BLaER1 treated with 17β-estradiol and CSF1 and Interleukin-3, amounts not matched to agents 10 nM and 100 nM (cell line): ENCODE results near the gene ASMT.
A peak's percentile ranks its signal among the peaks of the same experiment; 100 is the strongest.
"Not testable (repeated sequence)": the region's sequence is repeated elsewhere in the genome, so short reads cannot be mapped to it uniquely, and the experiment has no call there.

Source experiments
- H3K27ac ChIP-seq, 11 experiments: shearing (Covaris generic); formaldehyde crosslinking; 2 replicates each; pipeline ENCODE4 v1.8.1; 2022
- H3K27me3 ChIP-seq, 11 experiments: shearing (Covaris generic); formaldehyde crosslinking; 2 replicates each; pipeline ENCODE4 v1.8.1; 2022
- H3K36me3 ChIP-seq, 11 experiments: shearing (Covaris generic); formaldehyde crosslinking; 2 replicates each; pipeline ENCODE4 v1.8.1; 2022
- H3K4me1 ChIP-seq, 10 experiments: shearing (Covaris generic); formaldehyde crosslinking; 2 replicates each; pipeline ENCODE4 v1.8.1; 2022
- H3K4me2 ChIP-seq, 11 experiments: shearing (Covaris generic); formaldehyde crosslinking; 2 replicates each; pipeline ENCODE4 v1.8.1; 2022
- H3K4me3 ChIP-seq, 10 experiments: shearing (Covaris generic); formaldehyde crosslinking; 2 replicates each; pipeline ENCODE4 v1.8.1; 2022
- H3K9ac ChIP-seq, 11 experiments: shearing (Covaris generic); formaldehyde crosslinking; 2 replicates each; pipeline ENCODE4 v1.8.1; 2022
- H3K9me3 ChIP-seq, 11 experiments: shearing (Covaris generic); formaldehyde crosslinking; replicated peaks in 1 of 11; 2 replicates each; pipeline ENCODE4 v1.8.1; 2022
- H4K20me1 ChIP-seq, 11 experiments: shearing (Covaris generic); formaldehyde crosslinking; 2 replicates each; pipeline ENCODE4 v1.8.1; 2022
- Cebpa-rat ChIP-seq, 11 experiments: shearing (Covaris generic); IDR thresholded peaks; 2 replicates each; pipeline ENCODE4 v1.8.1; 2022

Gene ASMT

DNA sequence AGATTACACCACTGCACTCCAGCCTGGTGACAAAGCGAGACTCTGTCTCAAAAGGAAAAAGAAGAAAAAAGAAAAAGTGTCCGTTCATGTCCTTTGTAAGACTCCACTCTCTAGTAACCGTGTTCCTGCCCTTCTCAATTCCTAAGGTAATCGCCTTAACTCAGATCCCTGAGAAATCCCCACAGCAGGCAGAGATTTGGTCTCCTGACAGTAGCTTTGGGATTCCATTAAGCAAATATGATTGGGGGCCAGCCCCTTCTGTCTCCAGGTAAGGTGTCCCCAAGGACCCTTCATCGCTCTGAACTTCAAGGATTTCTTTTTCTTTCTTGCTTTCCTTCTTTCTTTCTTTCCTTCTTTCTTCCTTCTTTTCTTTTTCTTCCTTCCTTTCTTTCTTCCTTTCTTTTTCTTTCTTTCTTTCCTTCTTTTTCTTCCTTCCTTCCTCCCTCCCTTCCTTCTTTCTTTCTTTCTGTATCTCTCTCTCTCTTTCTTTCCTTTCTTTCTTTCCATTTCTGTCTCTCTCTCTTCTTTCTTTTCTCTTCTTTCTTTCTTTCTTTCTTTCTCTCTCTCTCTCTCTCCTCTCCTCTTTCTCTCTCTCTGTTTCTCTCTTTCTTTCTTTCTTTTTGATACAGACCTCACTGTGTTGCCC lies 2.1 kb upstream of the ASMT start:
- Histone ChIP-seq H3K4me2 (no peak overlapping the region), H3K4me1 (peaks cover 11 to 31% (median 24%) of the 10 kb centered on the region in 10 experiments; a peak in 19 of 20 replicates), H4K20me1 (no peaks in the 10 kb centered on the region), H3K9me3 (peaks cover 0 to 5% (median 0%) of the 10 kb centered on the region in 11 experiments; a peak in 2 of 22 replicates), H3K4me3 (no peak overlapping the region), H3K27ac (no peak overlapping the region), H3K27me3 (peaks cover 0 to 6% (median 0%) of the 10 kb centered on the region in 11 experiments; a peak in 4 of 22 replicates), H3K9ac (no peak overlapping the region), H3K36me3 (no peaks in the 10 kb centered on the region)
- TF ChIP-seq Cebpa-rat (IDR thresholded peaks at IDR 0.05), result no peak

DNA sequence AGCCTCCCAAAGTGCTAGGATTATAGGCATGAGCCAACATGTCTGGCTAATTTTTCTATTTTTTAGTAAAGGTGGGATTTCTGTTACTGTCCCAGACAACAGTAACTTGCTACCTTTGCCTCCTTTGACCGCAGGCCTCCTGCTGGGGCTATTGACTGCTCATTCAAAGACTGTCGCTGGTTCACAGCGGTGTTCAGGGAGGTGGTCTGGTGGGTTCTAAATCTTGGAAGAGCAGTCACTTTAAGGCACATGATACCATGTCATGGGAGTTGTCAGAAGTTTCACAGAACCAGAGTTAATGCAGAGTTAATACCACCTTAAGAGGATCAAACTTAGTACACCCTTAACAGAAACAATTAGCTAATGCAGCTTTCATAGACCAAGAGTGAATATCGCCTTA lies 3.8 kb downstream of the ASMT start:
- H3K4me3 ChIP-seq, result no peak overlapping the region
- H3K9me3 ChIP-seq, result peaks cover 0 to 19% (median 0%) of the 10 kb centered on the region in 11 experiments; a peak in 11 of 22 replicates
- no peak overlapping the region for H3K4me2 ChIP-seq
- H3K36me3 ChIP-seq, result no peaks in the 10 kb centered on the region
- no peak overlapping the region for H3K27ac ChIP-seq
- peaks cover 10 to 29% (median 20%) of the 10 kb centered on the region in 11 experiments; a peak in 21 of 22 replicates for H3K27me3 ChIP-seq
- H3K4me1 ChIP-seq, result peaks cover 9 to 38% (median 28%) of the 10 kb centered on the region in 10 experiments; a peak in 19 of 20 replicates
- peaks cover 0 to 4% (median 0%) of the 10 kb centered on the region in 11 experiments; a peak in 1 of 22 replicates for H4K20me1 ChIP-seq
- no peak for TF ChIP-seq Cebpa-rat (IDR thresholded peaks at IDR 0.05)
- H3K9ac ChIP-seq, result no peak overlapping the region

DNA sequence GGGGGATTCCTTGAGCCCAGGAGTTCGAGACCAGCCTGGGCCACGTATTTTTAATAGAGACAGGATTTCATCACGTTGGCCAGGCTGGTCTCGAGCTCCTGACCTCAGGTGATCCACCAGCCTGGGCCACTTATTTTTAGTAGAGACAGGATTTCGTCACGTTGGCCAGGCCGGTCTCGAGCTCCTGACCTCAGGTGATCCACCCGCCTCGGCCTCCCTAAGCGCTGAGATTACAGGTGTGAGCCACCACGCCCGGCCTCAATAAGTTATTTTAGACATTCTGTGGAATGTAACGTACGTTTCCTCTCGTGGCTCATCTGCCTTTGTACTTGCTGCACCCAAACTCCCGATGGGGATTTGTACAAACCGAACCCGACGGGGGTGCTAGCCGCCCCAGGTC lies 8.8 kb downstream of the ASMT start:
- Histone ChIP-seq H3K36me3 (no peaks in the 10 kb centered on the region), H3K9me3 (peaks cover 0 to 19% (median 0%) of the 10 kb centered on the region in 11 experiments; a peak in 9 of 22 replicates), H3K27me3 (peaks cover 18 to 54% (median 41%) of the 10 kb centered on the region in 11 experiments), H3K9ac (no peak overlapping the region), H3K4me3 (peak overlapping the region in 1 of 10 experiments; percentile 42; a peak in 1 of 20 replicates), H3K4me2 (peak overlapping the region; percentile 40 to 74 (median 58); a peak in 19 of 22 replicates), H4K20me1 (peaks cover 0 to 4% (median 0%) of the 10 kb centered on the region in 11 experiments; a peak in 1 of 22 replicates), H3K4me1 (peaks cover 9 to 36% (median 28%) of the 10 kb centered on the region in 10 experiments; a peak in 19 of 20 replicates), H3K27ac (no peak overlapping the region)
- 0 out of 22 replicates have a peak, but pooled peaks of 1 of the 11 experiments have one; percentile 6 for TF ChIP-seq Cebpa-rat (IDR thresholded peaks at IDR 0.05)

DNA sequence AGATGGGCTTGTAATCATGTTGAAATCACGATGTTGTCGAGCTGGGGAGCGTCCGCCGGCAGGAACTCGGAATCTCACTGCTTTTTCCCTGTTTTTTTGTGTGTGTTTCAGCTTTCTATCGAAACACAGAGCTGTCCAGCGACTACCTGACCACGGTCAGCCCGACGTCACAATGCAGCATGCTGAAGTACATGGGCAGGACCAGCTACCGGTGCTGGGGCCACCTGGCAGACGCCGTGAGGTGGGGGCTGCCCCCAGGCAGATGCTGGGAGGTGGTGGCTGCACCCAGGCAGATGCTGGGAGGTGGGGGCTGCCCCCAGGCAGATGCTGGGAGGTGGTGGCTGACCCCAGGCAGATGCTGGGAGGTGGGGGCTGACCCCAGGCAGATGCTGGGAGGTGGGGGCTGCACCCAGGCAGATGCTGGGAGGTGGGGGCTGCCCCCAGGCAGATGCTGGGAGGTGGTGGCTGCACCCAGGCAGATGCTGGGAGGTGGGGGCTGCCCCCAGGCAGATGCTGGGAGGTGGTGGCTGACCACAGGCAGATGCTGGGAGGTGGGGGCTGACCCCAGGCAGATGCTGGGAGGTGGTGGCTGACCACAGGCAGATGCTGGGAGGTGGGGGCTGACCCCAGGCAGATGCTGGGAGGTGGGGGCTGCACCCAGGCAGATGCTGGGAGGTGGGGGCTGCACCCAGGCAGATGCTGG lies 9.4 kb downstream of the ASMT start:
- H3K36me3 ChIP-seq, H3K27ac ChIP-seq, H4K20me1 ChIP-seq, H3K9ac ChIP-seq, H3K4me3 ChIP-seq: not testable (repeated sequence)
- peaks cover 0 to 19% (median 0%) of the 10 kb centered on the region in 11 experiments; a peak in 9 of 22 replicates for H3K9me3 ChIP-seq
- peak overlapping the region in 10 of 11 experiments; percentile 40 to 74 (median 58); a peak in 17 of 22 replicates for H3K4me2 ChIP-seq
- H3K27me3 ChIP-seq, result peaks cover 22 to 60% (median 47%) of the 10 kb centered on the region in 11 experiments
- H3K4me1 ChIP-seq, result peaks cover 9 to 39% (median 30%) of the 10 kb centered on the region in 10 experiments; a peak in 19 of 20 replicates

DNA sequence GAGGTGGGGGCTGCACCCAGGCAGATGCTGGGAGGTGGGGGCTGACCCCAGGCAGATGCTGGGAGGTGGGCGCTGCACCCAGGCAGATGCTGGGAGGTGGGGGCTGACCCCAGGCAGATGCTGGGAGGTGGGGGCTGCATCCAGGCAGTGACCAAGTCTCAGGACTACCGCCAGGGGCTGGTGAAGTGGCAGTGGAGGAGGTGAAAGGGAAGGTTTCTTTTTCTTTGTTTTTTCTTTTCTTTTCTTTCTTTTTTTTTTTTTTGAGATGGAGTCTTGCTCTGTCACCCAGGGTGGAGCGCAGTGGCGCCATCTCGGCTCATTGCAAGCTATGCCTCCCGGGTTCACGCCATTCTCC lies 10.0 kb downstream of the ASMT start:
- not testable (repeated sequence) for H4K20me1 ChIP-seq, H3K9ac ChIP-seq, H3K36me3 ChIP-seq, H3K4me3 ChIP-seq, H3K27ac ChIP-seq
- H3K9me3 ChIP-seq, result peaks cover 0 to 19% (median 0%) of the 10 kb centered on the region in 11 experiments; a peak in 9 of 22 replicates
- peaks cover 9 to 44% (median 34%) of the 10 kb centered on the region in 10 experiments; a peak in 19 of 20 replicates for H3K4me1 ChIP-seq
- H3K27me3 ChIP-seq, result peaks cover 27 to 64% (median 50%) of the 10 kb centered on the region in 11 experiments
- H3K4me2 ChIP-seq, result 0 out of 22 replicates have a peak overlapping the region, but pooled peaks of 2 of the 11 experiments have one; percentile 7 to 13

DNA sequence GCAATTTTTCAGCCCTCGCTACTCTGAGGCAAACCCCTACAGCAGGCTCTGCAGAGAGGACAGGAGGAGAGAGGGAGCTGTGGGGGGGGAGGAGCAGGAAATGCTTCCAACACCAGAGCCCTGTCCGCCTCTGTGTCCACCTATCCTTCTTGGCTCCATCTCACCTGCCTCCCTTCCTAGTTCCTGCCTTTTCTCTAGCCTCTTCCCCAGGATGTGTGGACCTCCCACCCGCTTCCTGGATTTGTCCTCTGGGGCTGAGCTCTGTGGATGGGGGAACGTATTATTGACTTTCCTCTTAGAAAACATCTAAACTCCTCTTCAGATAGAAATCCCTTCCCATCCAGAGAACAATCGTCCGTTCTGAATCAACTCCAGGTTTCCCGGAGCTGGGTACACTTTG lies 14.4 kb downstream of the ASMT start:
- peaks cover 1 to 41% (median 25%) of the 10 kb centered on the region in 11 experiments; a peak in 21 of 22 replicates for H3K27me3 ChIP-seq
- H3K9me3 ChIP-seq, result no peaks in the 10 kb centered on the region
- no peak overlapping the region for H3K9ac ChIP-seq
- no peak for TF ChIP-seq Cebpa-rat (IDR thresholded peaks at IDR 0.05)
- H3K4me1 ChIP-seq, result peaks cover 0 to 16% (median 7%) of the 10 kb centered on the region in 10 experiments; a peak in 10 of 20 replicates
- no peaks in the 10 kb centered on the region for H3K36me3 ChIP-seq
- no peak overlapping the region for H3K4me3 ChIP-seq
- no peaks in the 10 kb centered on the region; a peak in 1 of 22 replicates for H4K20me1 ChIP-seq
- H3K4me2 ChIP-seq, result peak overlapping the region in 6 of 11 experiments; percentile 4 to 24 (median 9); a peak in 3 of 22 replicates
- no peak overlapping the region for H3K27ac ChIP-seq

DNA sequence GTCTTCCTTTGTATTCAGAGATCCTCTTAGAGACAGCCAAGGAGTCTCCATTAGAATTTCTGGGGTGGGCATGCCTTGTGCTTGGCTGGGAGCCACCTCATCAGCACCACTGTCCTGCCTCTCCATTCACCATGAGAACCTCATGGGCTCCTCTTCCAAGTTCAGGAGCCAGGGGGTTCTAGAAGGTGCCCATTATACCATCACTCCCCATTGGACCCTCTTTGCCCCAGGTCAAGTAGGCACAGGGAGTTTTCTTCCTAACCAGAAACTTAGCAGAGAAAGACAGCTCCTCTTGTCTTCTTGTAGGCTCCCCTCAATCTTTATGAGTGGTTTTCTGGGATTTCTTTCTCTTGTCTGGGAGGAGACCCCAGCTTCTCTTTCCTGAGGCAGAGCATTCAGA lies 31.1 kb downstream of the ASMT start:
- TF ChIP-seq Cebpa-rat (IDR thresholded peaks at IDR 0.05), result no peak
- Histone ChIP-seq H3K27me3 (no peaks in the 10 kb centered on the region), H3K4me3 (no peak overlapping the region), H4K20me1 (no peaks in the 10 kb centered on the region), H3K27ac (no peak overlapping the region), H3K4me2 (no peak overlapping the region), H3K9ac (no peak overlapping the region), H3K4me1 (peaks cover 0 to 21% (median 8%) of the 10 kb centered on the region in 10 experiments; a peak in 9 of 20 replicates), H3K36me3 (no peaks in the 10 kb centered on the region), H3K9me3 (peaks cover 9 to 26% (median 16%) of the 10 kb centered on the region in 11 experiments)

DNA sequence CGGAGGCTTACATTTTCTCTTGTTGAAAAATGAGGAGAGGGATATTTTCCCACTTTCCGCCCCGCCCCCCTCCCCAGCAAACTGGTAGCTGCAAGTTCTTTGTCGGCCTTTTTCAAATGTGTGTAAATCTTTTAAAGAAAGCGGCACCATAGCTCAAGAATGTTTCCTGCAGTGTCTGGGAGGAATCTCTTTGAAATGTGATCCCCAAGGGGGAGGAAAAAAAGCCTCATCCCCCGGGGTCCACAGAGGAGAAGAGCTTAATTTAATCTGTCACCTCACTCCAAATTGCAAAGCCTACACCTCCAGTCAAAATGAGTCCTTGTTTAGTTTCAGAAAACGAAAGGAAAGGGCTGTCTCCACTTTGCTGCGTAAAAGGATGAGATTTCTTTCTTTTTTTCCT lies 34.8 kb downstream of the ASMT start:
- Histone ChIP-seq H3K4me3 (no peak overlapping the region), H3K9ac (peak overlapping the region in 1 of 11 experiments; percentile 3; a peak in 2 of 22 replicates)

DNA sequence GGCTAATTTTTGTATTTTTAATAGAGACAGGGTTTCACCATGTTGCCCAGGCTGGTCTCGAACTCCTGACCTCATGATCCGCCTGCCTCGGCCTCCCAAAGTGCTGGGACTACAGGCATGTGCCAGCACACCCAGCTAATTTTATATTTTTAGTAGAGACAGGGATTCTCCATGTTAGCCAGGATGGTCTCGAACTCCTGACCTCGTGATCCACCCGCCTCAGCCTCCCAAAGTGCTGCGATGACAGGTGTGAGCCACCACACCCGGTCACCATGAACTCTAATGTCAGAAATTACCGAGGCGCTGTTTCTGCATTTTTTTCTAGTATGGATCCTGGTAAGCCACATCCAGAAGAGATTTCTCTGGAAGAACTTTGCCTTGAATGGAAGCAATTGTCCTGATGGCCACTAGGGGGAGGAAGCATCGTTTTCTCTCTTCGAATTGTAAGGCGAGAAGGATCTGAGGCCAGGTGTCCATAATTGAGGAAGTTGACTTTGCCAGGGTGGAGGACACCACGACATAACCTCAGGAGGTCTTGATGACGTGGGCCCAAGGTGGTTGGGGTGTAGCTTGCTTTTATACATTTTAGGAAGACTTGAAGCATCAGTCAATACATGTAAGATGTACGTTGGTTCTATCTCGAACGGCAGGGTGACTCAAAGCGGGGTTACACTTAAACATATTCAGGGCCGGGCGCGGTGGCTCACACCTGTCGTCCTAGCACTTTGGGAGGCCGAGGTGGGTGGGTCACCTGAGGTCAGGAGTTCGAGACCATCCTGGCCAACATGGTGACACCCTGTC lies 37.4 kb downstream of the ASMT start:
- not testable (repeated sequence) for H3K4me2 ChIP-seq
- Histone ChIP-seq H3K27ac (peak overlapping the region in 1 of 11 experiments; percentile 14; a peak in 1 of 22 replicates), H3K4me1 (peaks cover 2 to 27% (median 14%) of the 10 kb centered on the region in 10 experiments)

More for the DNA sequence above, 34.8 kb downstream of the ASMT start:
- TF ChIP-seq Cebpa-rat (IDR thresholded peaks at IDR 0.05), result no peak
- Histone ChIP-seq H3K27ac (no peak overlapping the region), H3K27me3 (no peaks in the 10 kb centered on the region), H3K36me3 (no peaks in the 10 kb centered on the region), H3K4me1 (peaks cover 0 to 21% (median 8%) of the 10 kb centered on the region in 10 experiments; a peak in 9 of 20 replicates), H3K4me2 (peak overlapping the region in 7 of 11 experiments; percentile 24 to 60 (median 30); a peak in 12 of 22 replicates), H4K20me1 (no peaks in the 10 kb centered on the region), H3K9me3 (peaks cover 9 to 26% (median 16%) of the 10 kb centered on the region in 11 experiments)

More for the DNA sequence above, 37.4 kb downstream of the ASMT start:
- not testable (repeated sequence) for H3K9ac ChIP-seq, H3K36me3 ChIP-seq, H3K27me3 ChIP-seq, H4K20me1 ChIP-seq, H3K4me3 ChIP-seq
- H3K9me3 ChIP-seq, result peaks cover 0 to 15% (median 3%) of the 10 kb centered on the region in 11 experiments; a peak in 10 of 22 replicates
